Common myeloid progenitor, CD34-positive (primary cell): ENCODE results near the gene ST8SIA3. TPM values are rescaled to one million over a fixed set of nuclear protein-coding genes. Genes with fewer than 3 reads are reported as not detected.

Experiments
- CTCF ChIA-PET: fragments of 350-600 bp; sonication (Branson Sonifier 250); formaldehyde crosslinking; loops from one replicate; lab custom pipeline; 2021; ENCODE audit warnings: antibody characterized with exemption; lab: Charles Lee
- POLR2A ChIA-PET: fragments of 350-600 bp; sonication (Branson Sonifier 250); formaldehyde crosslinking; loops from one replicate; lab custom pipeline; 2021; ENCODE audit warnings: antibody characterized with exemption; lab: Charles Lee
- DNase-seq, 3 donors: peaks; one replicate each; pipeline versions ENCODE4 v3.0.0 to v3.0.0-alpha.2; 2013
- H3K27ac ChIP-seq, 2 experiments: 1 replicate in 1 of 2; 2 replicates in 1 of 2; pipeline ENCODE4 v1.7.0; 2013; ENCODE audit warnings: inconsistent platforms in 2 of 2, low read length in 2 of 2, mild to moderate bottlenecking in 2 of 2, low read depth in 1 of 2, moderate library complexity in 1 of 2; ENCODE audit not compliant: severe bottlenecking in 2 of 2, insufficient read depth in 1 of 2, poor library complexity in 1 of 2
- H3K27me3 ChIP-seq, 5 experiments: replicated peaks in 2 of 5; 1 replicate in 3 of 5; 2 replicates in 2 of 5; pipeline versions ENCODE4 v1.6.1 to v1.7.0; 2013; ENCODE audit warnings: low read length in 4 of 5, mild to moderate bottlenecking in 2 of 5, moderate library complexity in 2 of 5, inconsistent platforms in 1 of 5; ENCODE audit not compliant: insufficient read depth in 5 of 5, control insufficient read depth in 4 of 5
- H3K36me3 ChIP-seq, 4 experiments: 1 replicate in 2 of 4; 2 replicates in 2 of 4; pipeline versions ENCODE4 v1.6.1 to v1.7.0; 2013; ENCODE audit warnings: low read length in 3 of 4, control low read depth in 1 of 4, mild to moderate bottlenecking in 1 of 4; ENCODE audit not compliant: control insufficient read depth in 4 of 4, insufficient read depth in 4 of 4
- H3K4me1 ChIP-seq, 4 experiments: 1 replicate in 3 of 4; 2 replicates in 1 of 4; pipeline versions ENCODE4 v1.6.1 to v1.7.1; 2013; ENCODE audit warnings: low read length in 3 of 4, mild to moderate bottlenecking in 3 of 4, control low read depth in 1 of 4, inconsistent platforms in 1 of 4, moderate library complexity in 1 of 4; ENCODE audit not compliant: control insufficient read depth in 4 of 4, insufficient read depth in 4 of 4; ENCODE audit errors: control extremely low read depth in 1 of 4
- H3K4me3 ChIP-seq, 7 experiments: 1 replicate in 4 of 7; 2 replicates in 3 of 7; pipeline versions ENCODE4 v1.5.1 to v1.7.0; 2013; ENCODE audit warnings: mild to moderate bottlenecking in 7 of 7, low read length in 6 of 7, moderate library complexity in 6 of 7, inconsistent platforms in 2 of 7, low read depth in 2 of 7, control low read depth in 1 of 7; ENCODE audit not compliant: insufficient read depth in 4 of 7, control insufficient read depth in 1 of 7; ENCODE audit errors: extremely low read depth in 1 of 7
- H3K9me3 ChIP-seq, 5 experiments: 1 replicate in 4 of 5; 2 replicates in 1 of 5; pipeline versions ENCODE4 v1.6.1 to v1.7.1; 2013; ENCODE audit warnings: low read length in 4 of 5, mild to moderate bottlenecking in 2 of 5, inconsistent platforms in 1 of 5, low read depth in 1 of 5, moderate library complexity in 1 of 5; ENCODE audit not compliant: control insufficient read depth in 4 of 5, insufficient read depth in 2 of 5; ENCODE audit errors: control extremely low read depth in 1 of 5
- WGBS: methylation state at CpG from one replicate; pipeline ENCODE4 v1.1.5; 2013; ENCODE audit not compliant: insufficient coverage; 5-methylcytosine and 5-hydroxymethylcytosine counted together
- polyA plus RNA-seq: library from polyadenylated mRNA; unstranded; fragments of 120-200 nt; gene quantifications from one replicate; pipeline ENCODE4 v1.2.1, GENCODE V29; 2013

ST8SIA3 gene, protein sequence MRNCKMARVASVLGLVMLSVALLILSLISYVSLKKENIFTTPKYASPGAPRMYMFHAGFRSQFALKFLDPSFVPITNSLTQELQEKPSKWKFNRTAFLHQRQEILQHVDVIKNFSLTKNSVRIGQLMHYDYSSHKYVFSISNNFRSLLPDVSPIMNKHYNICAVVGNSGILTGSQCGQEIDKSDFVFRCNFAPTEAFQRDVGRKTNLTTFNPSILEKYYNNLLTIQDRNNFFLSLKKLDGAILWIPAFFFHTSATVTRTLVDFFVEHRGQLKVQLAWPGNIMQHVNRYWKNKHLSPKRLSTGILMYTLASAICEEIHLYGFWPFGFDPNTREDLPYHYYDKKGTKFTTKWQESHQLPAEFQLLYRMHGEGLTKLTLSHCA
- polyA plus RNA-seq = not detected

DNA sequence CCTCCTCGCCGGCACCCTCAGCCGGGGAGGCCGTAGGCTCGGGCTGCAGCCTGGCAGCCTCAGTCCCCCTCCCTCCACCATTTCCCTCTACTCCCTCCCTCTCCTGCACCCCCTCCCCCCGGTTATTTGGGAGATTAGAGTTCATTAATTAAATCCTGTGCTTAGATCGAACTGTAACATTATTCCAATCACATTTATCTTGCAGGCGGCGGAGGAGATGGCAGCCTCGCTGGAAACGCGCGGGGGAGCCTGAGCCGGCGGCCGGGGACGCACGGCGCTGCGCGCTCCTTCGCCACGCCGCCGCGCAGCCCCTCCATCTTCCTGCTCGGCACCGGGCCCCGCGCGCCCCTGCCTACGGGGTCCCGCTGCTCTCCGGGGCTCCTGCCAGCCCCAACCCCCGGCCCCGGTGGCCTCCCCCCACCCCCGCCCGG lies at the start of gene ST8SIA3:
ST8SIA3 (plus strand) TSS at position 287 of the 431 bp plus-strand sequence. CDS start 290 bp downstream, outside the sequence.
- 5% methylated on average over 21 of the region's 38 CpGs for WGBS
- POLR2A ChIA-PET = no interaction called here
- Histone ChIP-seq H3K4me1 (peaks cover 0 to 3% (median 1%) of the 10 kb centered on the region in 4 experiments), H3K9me3 (peaks cover 0 to 5% (median 1%) of the 10 kb centered on the region in 5 experiments), H3K36me3 (no peaks in the 10 kb centered on the region), H3K4me3 (no peak within 1 kb of the TSS), H3K27me3 (peaks cover 11 to 60% (median 36%) of the 10 kb centered on the region in 5 experiments), H3K27ac (no peak within 1 kb of the TSS)
- CTCF ChIA-PET = no interaction called here
- DNase-seq = no peak

DNA sequence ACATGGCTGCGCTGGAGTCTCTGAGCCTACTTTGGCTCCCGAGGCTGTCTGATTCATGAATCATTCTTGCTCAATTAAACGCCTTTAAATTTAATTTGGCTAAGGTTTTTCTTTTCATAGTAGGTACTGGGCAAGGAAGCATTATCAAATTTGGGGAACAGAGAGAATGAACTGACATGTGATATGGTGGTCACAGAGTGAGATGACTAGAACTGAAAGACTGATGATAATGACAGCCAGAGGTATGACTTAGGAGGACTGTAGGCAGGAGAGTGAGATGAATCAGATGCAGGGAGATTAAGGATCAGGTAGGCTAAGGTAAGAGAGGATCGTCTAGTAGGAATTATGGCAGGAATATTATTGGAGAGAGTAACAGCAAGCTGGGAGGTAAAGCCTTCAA lies 40.9 kb upstream of the ST8SIA3 start:
- POLR2A ChIA-PET = no interaction called here
- CTCF ChIA-PET = no interaction called here

DNA sequence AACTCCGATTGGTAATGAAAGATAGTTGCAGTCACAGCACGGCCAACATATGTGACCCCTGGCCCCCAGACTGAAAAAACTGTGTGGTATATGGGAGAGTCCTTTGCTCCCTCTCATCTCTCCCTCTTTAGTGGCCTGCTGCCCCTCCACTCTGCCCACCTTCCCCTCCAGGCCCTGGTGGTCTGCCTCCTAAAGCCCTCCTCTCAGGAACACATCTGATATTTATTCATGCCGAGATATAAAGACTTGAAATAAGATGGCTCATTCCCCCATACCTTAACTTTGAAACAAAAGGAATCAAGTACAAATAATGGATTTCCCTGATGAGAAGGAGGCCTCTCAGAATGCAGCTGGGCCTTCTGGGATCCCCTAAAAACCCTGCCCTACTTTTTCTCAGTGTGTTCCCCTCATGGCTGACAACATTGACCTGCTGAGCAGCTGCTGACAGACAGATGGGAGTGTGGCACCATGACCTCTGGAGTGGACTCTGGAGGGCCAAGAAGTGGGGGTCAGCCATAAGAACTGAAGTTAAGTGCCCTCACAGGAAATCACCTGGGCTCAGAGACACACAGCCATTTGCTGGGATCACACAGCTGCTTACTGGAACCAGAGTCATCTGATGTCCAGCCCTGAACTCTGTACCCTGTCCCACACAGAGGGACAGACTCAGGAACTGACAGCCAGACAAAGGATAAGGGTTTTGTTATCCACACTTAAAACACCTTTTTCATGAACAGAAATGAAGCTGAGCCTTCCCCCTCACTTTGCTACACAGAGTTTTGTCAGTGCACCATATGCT lies 39.8 kb upstream of the ST8SIA3 start:
- 100% methylated on average over 3 of the region's 3 CpGs for WGBS
- H3K4me3 ChIP-seq = no peak overlapping the region
- H3K27ac ChIP-seq = no peak overlapping the region
- CTCF ChIA-PET = no interaction called here
- no peaks in the 10 kb centered on the region for H3K9me3 ChIP-seq
- POLR2A ChIA-PET = no interaction called here
- H3K4me1 ChIP-seq = no peaks in the 10 kb centered on the region
- H3K27me3 ChIP-seq = peaks cover 0 to 2% (median 0%) of the 10 kb centered on the region in 5 experiments
- H3K36me3 ChIP-seq = no peaks in the 10 kb centered on the region
- DNase-seq = no peak

More for the DNA sequence above, 40.9 kb upstream of the ST8SIA3 start:
- peaks cover 0 to 2% (median 0%) of the 10 kb centered on the region in 5 experiments for H3K27me3 ChIP-seq
- WGBS = 95% methylated on average over 2 of the region's 4 CpGs
- no peak overlapping the region for H3K27ac ChIP-seq
- DNase-seq = no peak
- no peaks in the 10 kb centered on the region for H3K36me3 ChIP-seq
- no peaks in the 10 kb centered on the region for H3K9me3 ChIP-seq
- H3K4me3 ChIP-seq = no peak overlapping the region
- no peaks in the 10 kb centered on the region for H3K4me1 ChIP-seq

DNA sequence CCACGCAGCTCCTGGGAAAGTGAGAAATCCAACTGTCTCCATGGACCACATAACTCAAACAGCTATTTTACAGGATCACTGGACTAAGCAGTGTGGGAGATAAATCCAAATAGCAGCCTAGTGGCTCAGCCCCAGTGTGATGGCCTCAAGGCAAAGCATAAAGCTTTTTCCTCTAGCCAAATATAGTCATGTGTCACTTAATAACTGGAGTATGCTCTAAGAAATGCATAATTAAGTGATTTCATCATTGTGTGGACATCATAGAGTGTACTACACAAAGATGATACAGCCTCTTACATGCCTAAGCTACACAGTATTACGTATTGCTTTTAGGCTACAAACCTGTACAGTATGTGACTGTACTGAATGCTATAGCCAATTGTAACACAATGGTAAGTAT lies 31.8 kb upstream of the ST8SIA3 start:
- H3K36me3 ChIP-seq = no peaks in the 10 kb centered on the region
- 100% methylated on average over 1 of the region's 2 CpGs for WGBS
- ChIA-PET POLR2A (no interaction called here), CTCF (interaction anchor here (0.6 kb wide), 1 partner anchor 389 kb away, joined by 3 read pairs; no protein-coding TSS in a partner anchor)
- no peak overlapping the region for H3K27ac ChIP-seq
- no peaks in the 10 kb centered on the region for H3K9me3 ChIP-seq
- H3K4me3 ChIP-seq = no peak overlapping the region
- no peaks in the 10 kb centered on the region for H3K4me1 ChIP-seq
- H3K27me3 ChIP-seq = peaks cover 0 to 2% (median 0%) of the 10 kb centered on the region in 5 experiments
- DNase-seq = no peak

DNA sequence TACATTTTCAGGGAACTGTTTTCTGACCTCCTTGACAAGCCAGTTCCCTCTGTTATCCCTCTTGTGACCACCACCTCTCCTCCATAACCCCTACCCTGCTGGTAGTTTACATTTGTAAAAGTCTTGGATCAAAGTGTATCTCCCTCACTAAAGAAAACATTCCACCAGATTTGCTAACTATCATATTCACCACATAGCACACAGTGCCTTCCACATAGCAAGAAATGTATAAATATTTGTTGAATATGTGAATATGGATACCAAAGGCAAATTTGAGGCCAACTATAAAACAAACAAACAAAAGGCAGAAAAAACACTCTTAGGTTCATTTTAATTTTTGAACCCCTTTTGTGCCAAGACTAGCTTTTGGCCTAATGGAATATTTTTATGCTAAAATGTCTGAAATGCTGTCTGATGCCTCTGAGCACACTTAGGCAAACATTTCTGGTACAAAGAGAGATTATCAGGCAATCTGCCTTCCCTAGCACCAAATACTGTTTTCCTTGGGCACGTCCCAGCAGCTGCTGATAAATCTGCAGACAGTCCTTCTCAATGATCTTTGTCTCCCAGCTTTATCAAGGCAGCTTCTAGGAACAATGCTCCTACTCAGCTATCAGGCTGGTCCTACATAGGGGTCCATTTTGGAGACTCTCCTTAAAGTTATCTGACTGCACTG lies 26.7 kb upstream of the ST8SIA3 start:
- H3K9me3 ChIP-seq = no peaks in the 10 kb centered on the region
- no peak overlapping the region for H3K27ac ChIP-seq
- no peaks in the 10 kb centered on the region for H3K36me3 ChIP-seq
- no peaks in the 10 kb centered on the region for H3K4me1 ChIP-seq
- DNase-seq = no peak
- ChIA-PET CTCF (no interaction called here), POLR2A (no interaction called here)
- WGBS = 62% methylated on average over 1 of the region's 1 CpG
- H3K4me3 ChIP-seq = no peak overlapping the region
- H3K27me3 ChIP-seq = no peaks in the 10 kb centered on the region

- Histone ChIP-seq H3K36me3 (no peaks in the 10 kb centered on the region), H3K9me3 (no peaks in the 10 kb centered on the region), H3K27ac (no peak overlapping the region), H3K4me1 (no peaks in the 10 kb centered on the region), H3K4me3 (no peak overlapping the region), H3K27me3 (no peaks in the 10 kb centered on the region)
- no peak for DNase-seq
- CTCF ChIA-PET = no interaction called here
- POLR2A ChIA-PET = no interaction called here
- 86% methylated on average over 8 of the region's 8 CpGs for whole genome bisulfite sequencing
Observed at GRCh38 chr18:57326718-57327323, 25.5 kb upstream of the ST8SIA3 start.
